ENCODE measurements around the gene SLFN12L. TPM values are rescaled to one million over a fixed set of nuclear protein-coding genes. Genes with fewer than 3 reads are reported as not detected.

SLFN12L gene
- 3.7 and 3.8 TPM in 2 replicates for total RNA-seq
- 2.2 TPM for total RNA-seq (2013)
- polyA plus RNA-seq, result 0.43 and 0.97 TPM in 2 replicates
- 1.4 and 3.1 TPM in 2 replicates for polyA minus RNA-seq

GRCh38 chr17:35537601-35538141 lies at the start of gene SLFN12L:
SLFN12L (minus strand) TSS chr17:35537678; CDS start chr17:35522364, 15,314 bp downstream.
- ATAC-seq (ENCODE audit: low read depth), result no peak
- H3K36me3 ChIP-seq (replicated peaks in 1 of 2; ENCODE audit: control extremely low read depth in 1 of 2, control insufficient read depth in 1 of 2, extremely low read depth in 1 of 2, insufficient read depth in 2 of 2, low read length in 1 of 2), result no peaks in the 10 kb centered on the region
- no peaks in the 10 kb centered on the region for H4K20me1 ChIP-seq (ENCODE audit: control insufficient read depth, insufficient read depth, low read length, poor library complexity, severe bottlenecking)
- DNase-seq, result no peak
- H3K4me1 ChIP-seq (ENCODE audit: control insufficient read depth in 2 of 2, insufficient read depth in 2 of 2, low read length in 2 of 2), result peaks cover 16 to 25% of the 10 kb centered on the region in 2 donors
- CTCF ChIA-PET, result interaction anchor here (0.7 to 12.8 kb wide), 12 partner anchors 10 to 396 kb away, joined by 3 to 360 read pairs (median 4); partner anchors contain the start of genes NLE1 and SLFN5
- no peaks in the 10 kb centered on the region for H3K9me3 Mint-ChIP-seq (ENCODE audit: insufficient read depth)
- WGBS (ENCODE audit: insufficient coverage), result no CpG with 5 or more reads among the region's 2 CpGs
- peak within 1 kb of the TSS; percentile 67 for H2AFZ ChIP-seq (ENCODE audit: insufficient read depth, low read depth, low read length, poor library complexity, severe bottlenecking)
- H3K4me1 Mint-ChIP-seq, result peaks cover 33% of the 10 kb centered on the region
- intact Hi-C loops (cut with micrococcal nuclease), result loop anchor here (2.0 to 10.0 kb wide), 3 partner anchors 51 to 1113 kb away; partner anchors contain the start of gene SLFN11
- H3K27me3 Mint-ChIP-seq, result no peaks in the 10 kb centered on the region
- H3K4me3 Mint-ChIP-seq, result no peak within 1 kb of the TSS
- peak within 1 kb of the TSS; percentile 4 for H3K9ac ChIP-seq (ENCODE audit: low read length)
- H3K4me2 ChIP-seq (replicated peaks; ENCODE audit: low read depth, low read length, poor library complexity, severe bottlenecking), result peak within 1 kb of the TSS; percentile 16
- H3K79me2 ChIP-seq (ENCODE audit: control insufficient read depth, insufficient read depth, low read length), result peaks cover 7% of the 10 kb centered on the region
- POLR2A ChIA-PET, result interaction anchor here (0.5 kb wide), 1 partner anchor 1882 kb away, joined by 3 read pairs; no protein-coding TSS in a partner anchor
- peak within 1 kb of the TSS; percentile 18 for H3K27ac Mint-ChIP-seq
- no peaks in the 10 kb centered on the region for H3K9me3 ChIP-seq (ENCODE audit: control extremely low read depth in 1 of 3, control insufficient read depth in 2 of 3, insufficient read depth in 1 of 3, low read length in 2 of 3)
- H3K27ac ChIP-seq (ENCODE audit: low read length in 2 of 2), result peak within 1 kb of the TSS in 1 of 2 donors; percentile 9
- no peak for TF ChIP-seq EZH2 (IDR thresholded peaks at IDR 0.05; ENCODE audit: borderline replicate concordance, insufficient read depth, low read depth, low read length, poor library complexity, severe bottlenecking)
- TF ChIP-seq, protein P1, sequence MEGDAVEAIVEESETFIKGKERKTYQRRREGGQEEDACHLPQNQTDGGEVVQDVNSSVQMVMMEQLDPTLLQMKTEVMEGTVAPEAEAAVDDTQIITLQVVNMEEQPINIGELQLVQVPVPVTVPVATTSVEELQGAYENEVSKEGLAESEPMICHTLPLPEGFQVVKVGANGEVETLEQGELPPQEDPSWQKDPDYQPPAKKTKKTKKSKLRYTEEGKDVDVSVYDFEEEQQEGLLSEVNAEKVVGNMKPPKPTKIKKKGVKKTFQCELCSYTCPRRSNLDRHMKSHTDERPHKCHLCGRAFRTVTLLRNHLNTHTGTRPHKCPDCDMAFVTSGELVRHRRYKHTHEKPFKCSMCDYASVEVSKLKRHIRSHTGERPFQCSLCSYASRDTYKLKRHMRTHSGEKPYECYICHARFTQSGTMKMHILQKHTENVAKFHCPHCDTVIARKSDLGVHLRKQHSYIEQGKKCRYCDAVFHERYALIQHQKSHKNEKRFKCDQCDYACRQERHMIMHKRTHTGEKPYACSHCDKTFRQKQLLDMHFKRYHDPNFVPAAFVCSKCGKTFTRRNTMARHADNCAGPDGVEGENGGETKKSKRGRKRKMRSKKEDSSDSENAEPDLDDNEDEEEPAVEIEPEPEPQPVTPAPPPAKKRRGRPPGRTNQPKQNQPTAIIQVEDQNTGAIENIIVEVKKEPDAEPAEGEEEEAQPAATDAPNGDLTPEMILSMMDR (IDR thresholded peaks at IDR 0.05), result no peak
- peak within 1 kb of the TSS in 1 of 5 experiments; percentile 6 for H3K4me3 ChIP-seq (ENCODE audit: control extremely low read depth in 1 of 5, extremely low read depth in 1 of 5, insufficient read depth in 1 of 5, low read depth in 2 of 5, low read length in 4 of 5)
- no peaks in the 10 kb centered on the region for H3K27me3 ChIP-seq (replicated peaks in 1 of 4; ENCODE audit: control extremely low read depth in 1 of 4, control insufficient read depth in 3 of 4, insufficient read depth in 4 of 4, low read length in 3 of 4)

- Histone ChIP-seq H3K4me3 (ENCODE audit: control extremely low read depth in 1 of 5, extremely low read depth in 1 of 5, insufficient read depth in 1 of 5, low read depth in 2 of 5, low read length in 4 of 5) (peak overlapping the region; percentile 59 to 100 (median 90)), H3K27ac (ENCODE audit: low read length in 2 of 2) (peak overlapping the region; percentile 83 to 89), H3K9ac (ENCODE audit: low read length) (peak overlapping the region; percentile 87), H4K20me1 (ENCODE audit: control insufficient read depth, insufficient read depth, low read length, poor library complexity, severe bottlenecking) (no peaks in the 10 kb centered on the region), H3K4me1 (ENCODE audit: control insufficient read depth in 2 of 2, insufficient read depth in 2 of 2, low read length in 2 of 2) (peaks cover 11 to 19% of the 10 kb centered on the region in 2 donors), H3K27me3 (replicated peaks in 1 of 4; ENCODE audit: control extremely low read depth in 1 of 4, control insufficient read depth in 3 of 4, insufficient read depth in 4 of 4, low read length in 3 of 4) (no peaks in the 10 kb centered on the region), H3K79me2 (ENCODE audit: control insufficient read depth, insufficient read depth, low read length) (peaks cover 50% of the 10 kb centered on the region), H3K36me3 (replicated peaks in 1 of 2; ENCODE audit: control extremely low read depth in 1 of 2, control insufficient read depth in 1 of 2, extremely low read depth in 1 of 2, insufficient read depth in 2 of 2, low read length in 1 of 2) (no peaks in the 10 kb centered on the region), H3K9me3 (ENCODE audit: control extremely low read depth in 1 of 3, control insufficient read depth in 2 of 3, insufficient read depth in 1 of 3, low read length in 2 of 3) (no peaks in the 10 kb centered on the region), H2AFZ (ENCODE audit: insufficient read depth, low read depth, low read length, poor library complexity, severe bottlenecking) (peak overlapping the region; percentile 91), H3K4me2 (replicated peaks; ENCODE audit: low read depth, low read length, poor library complexity, severe bottlenecking) (peak overlapping the region; percentile 78)
- H3K4me1 Mint-ChIP-seq, result peaks cover 32% of the 10 kb centered on the region
- TF ChIP-seq EZH2 (IDR thresholded peaks at IDR 0.05; ENCODE audit: borderline replicate concordance, insufficient read depth, low read depth, low read length, poor library complexity, severe bottlenecking), result no peak
- TF ChIP-seq, protein P1 (IDR thresholded peaks at IDR 0.05), result no peak
- peak overlapping the region; percentile 92 for H3K4me3 Mint-ChIP-seq
- ChIA-PET POLR2A (interaction anchor here (0.6 to 1.5 kb wide), 2 partner anchors 8 to 15 kb away, joined by 5 to 27 read pairs; partner anchors contain the start of gene PEX12), CTCF (interaction anchor here (0.9 to 3.2 kb wide), 2 partner anchors 9 to 47 kb away, joined by 3 to 25 read pairs; partner anchors contain the start of gene PEX12)
- H3K9me3 Mint-ChIP-seq (ENCODE audit: insufficient read depth), result peaks cover 3% of the 10 kb centered on the region
- no peak for ATAC-seq (ENCODE audit: low read depth)
- peak overlapping the region; percentile 95 for H3K27ac Mint-ChIP-seq
- no peak for DNase-seq
- WGBS (ENCODE audit: insufficient coverage), result 33% methylated on average over 3 of the region's 7 CpGs
- intact Hi-C loops (cut with micrococcal nuclease), result loop anchor here (1.0 to 5.0 kb wide), 7 partner anchors 8 to 606 kb away; partner anchors contain the start of genes LIG3, PEX12 and TAF15
- peaks cover 7% of the 10 kb centered on the region for H3K27me3 Mint-ChIP-seq
Observed at GRCh38 chr17:35586569-35587073, 49.1 kb upstream of the SLFN12L start.

Data from B cell (primary cell).